ENCODE results near the gene MMP17. TPM values are rescaled to one million over a fixed set of nuclear protein-coding genes. Genes with fewer than 3 reads are reported as not detected.

Gene MMP17
- total and polyA plus RNA-seq, 2 experiments from 2014 or later = 0.40 to 0.42 TPM

DNA sequence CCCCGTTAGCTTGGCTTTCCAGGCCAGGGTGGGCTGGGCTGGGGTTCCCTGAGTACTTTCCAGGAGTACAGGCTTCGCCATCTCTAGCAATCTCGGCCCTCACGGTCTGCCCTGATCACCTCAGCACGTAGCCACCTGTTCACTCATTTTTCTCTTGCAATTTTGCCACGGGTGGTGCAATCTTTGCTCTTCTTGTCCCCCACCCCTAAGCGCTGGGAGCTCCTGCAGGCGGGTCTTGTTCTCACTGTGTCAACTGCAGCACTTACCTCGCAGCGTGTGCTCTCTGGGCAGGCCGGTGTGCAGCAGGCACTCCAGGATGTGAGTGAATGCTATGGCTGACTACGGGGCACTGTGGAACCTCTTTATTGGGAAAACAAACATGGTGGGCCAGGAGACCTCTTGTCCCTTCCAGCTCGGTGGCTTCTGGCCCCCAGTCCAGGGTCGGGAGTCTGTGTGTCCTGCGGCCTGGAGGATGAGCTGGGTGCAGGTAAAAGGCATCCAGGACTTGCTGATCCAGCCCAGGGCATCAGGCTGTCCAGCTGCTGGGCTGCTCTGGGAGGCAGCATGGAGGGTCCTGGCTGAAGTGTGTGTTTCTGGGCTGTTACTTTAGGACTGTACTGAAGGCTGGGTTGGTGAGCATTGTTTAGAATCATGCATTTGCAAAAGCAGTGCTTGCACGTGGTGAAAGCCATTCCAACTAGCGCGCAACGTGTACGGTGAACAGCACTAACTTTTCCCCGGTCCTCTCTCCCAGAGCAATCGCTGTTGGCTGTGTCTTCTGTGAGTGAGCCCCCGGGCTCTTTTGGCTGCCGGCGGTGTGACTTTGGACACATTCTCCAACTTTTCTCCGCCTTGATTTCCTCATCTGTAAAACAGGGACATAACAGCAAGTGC is 64.8 kb downstream of the MMP17 start:
- no peaks in the 10 kb centered on the region for H3K36me3 ChIP-seq (replicated peaks; ENCODE audit: insufficient read depth, low read depth)
- H3K27me3 ChIP-seq = no peaks in the 10 kb centered on the region
- no peak for TF ChIP-seq EZH2 (IDR thresholded peaks at IDR 0.05; ENCODE audit: borderline replicate concordance)
- TF ChIP-seq, protein P1, sequence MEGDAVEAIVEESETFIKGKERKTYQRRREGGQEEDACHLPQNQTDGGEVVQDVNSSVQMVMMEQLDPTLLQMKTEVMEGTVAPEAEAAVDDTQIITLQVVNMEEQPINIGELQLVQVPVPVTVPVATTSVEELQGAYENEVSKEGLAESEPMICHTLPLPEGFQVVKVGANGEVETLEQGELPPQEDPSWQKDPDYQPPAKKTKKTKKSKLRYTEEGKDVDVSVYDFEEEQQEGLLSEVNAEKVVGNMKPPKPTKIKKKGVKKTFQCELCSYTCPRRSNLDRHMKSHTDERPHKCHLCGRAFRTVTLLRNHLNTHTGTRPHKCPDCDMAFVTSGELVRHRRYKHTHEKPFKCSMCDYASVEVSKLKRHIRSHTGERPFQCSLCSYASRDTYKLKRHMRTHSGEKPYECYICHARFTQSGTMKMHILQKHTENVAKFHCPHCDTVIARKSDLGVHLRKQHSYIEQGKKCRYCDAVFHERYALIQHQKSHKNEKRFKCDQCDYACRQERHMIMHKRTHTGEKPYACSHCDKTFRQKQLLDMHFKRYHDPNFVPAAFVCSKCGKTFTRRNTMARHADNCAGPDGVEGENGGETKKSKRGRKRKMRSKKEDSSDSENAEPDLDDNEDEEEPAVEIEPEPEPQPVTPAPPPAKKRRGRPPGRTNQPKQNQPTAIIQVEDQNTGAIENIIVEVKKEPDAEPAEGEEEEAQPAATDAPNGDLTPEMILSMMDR (IDR thresholded peaks at IDR 0.05; ENCODE audit: poor library complexity) = no peak
- no peak for TF ChIP-seq EZH2phosphoT487 (IDR thresholded peaks at IDR 0.05; ENCODE audit: low read depth, severe bottlenecking, unreplicated experiment)
- no peak for DNase-seq (ENCODE audit: low spot score)
- H3K9me3 ChIP-seq (ENCODE audit: low read depth) = no peaks in the 10 kb centered on the region
- peaks cover 24% of the 10 kb centered on the region for H3K79me2 ChIP-seq
- H3K4me2 ChIP-seq = no peak overlapping the region
- H3K4me1 ChIP-seq (ENCODE audit: insufficient read depth) = peaks cover 8% of the 10 kb centered on the region
- H4K20me1 ChIP-seq (ENCODE audit: insufficient read depth, poor library complexity, severe bottlenecking) = peaks cover 20% of the 10 kb centered on the region
- WGBS (ENCODE audit: low lambda C conversion rate, missing lambda C conversion rate) = 81% methylated on average over 26 of the region's 26 CpGs
- no peaks in the 10 kb centered on the region for H3K9me2 ChIP-seq (replicated peaks; ENCODE audit: insufficient read depth)
- no peak overlapping the region for H3K27ac ChIP-seq
- no peak overlapping the region for H2AFZ ChIP-seq
- H3K4me3 ChIP-seq = no peak overlapping the region

DNA sequence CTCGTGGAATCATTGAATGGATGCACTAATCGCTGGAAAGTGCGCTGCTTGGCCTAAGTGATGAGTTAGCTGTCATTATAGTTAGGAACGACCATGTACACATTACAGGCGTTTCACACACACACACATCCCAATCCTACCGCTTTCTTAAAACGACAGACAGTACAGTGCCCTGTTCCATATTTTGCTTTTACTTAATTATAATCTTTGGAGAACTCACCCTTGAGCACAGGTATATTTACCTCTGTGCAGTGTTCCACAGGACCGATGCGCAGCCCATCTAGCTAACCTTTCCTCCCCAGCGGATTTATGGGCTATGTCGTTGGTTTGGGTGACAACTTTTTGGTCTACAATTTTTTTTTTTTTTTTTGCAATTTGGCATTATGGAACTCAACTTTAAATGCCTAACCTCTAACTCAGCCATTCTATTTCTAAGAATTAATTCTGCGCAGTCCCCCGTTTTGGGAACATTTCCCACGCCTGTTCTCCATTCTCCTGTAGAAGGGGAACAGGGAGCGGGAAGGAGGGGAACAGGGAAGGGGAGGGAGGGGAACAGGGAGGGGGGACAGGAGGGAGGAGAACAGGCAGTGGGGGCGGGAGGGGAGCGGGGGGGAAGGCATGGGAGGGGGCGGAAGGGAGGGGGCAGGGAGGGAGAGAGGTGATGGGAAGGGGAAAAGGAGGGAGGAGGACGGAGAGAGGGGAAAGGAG is 65.6 kb downstream of the MMP17 start:
- no peaks in the 10 kb centered on the region for H3K27me3 ChIP-seq
- no peaks in the 10 kb centered on the region for H3K9me3 ChIP-seq (ENCODE audit: low read depth)
- no peaks in the 10 kb centered on the region for H3K36me3 ChIP-seq (replicated peaks; ENCODE audit: insufficient read depth, low read depth)
- 67% methylated on average over 15 of the region's 19 CpGs for WGBS (ENCODE audit: low lambda C conversion rate, missing lambda C conversion rate)
- peaks cover 27% of the 10 kb centered on the region for H4K20me1 ChIP-seq (ENCODE audit: insufficient read depth, poor library complexity, severe bottlenecking)
- H3K4me2 ChIP-seq = peak overlapping the region; percentile 100
- H3K4me1 ChIP-seq (ENCODE audit: insufficient read depth) = peaks cover 8% of the 10 kb centered on the region
- no peak overlapping the region for H2AFZ ChIP-seq
- DNase-seq (ENCODE audit: low spot score) = no peak
- peaks cover 32% of the 10 kb centered on the region for H3K79me2 ChIP-seq
- no peak overlapping the region for H3K4me3 ChIP-seq
- H3K27ac ChIP-seq = no peak overlapping the region
- TF ChIP-seq, protein P1 (IDR thresholded peaks at IDR 0.05; ENCODE audit: poor library complexity) = no peak
- TF ChIP-seq EZH2phosphoT487 (IDR thresholded peaks at IDR 0.05; ENCODE audit: low read depth, severe bottlenecking, unreplicated experiment) = no peak
- H3K9me2 ChIP-seq (replicated peaks; ENCODE audit: insufficient read depth) = no peaks in the 10 kb centered on the region

DNA sequence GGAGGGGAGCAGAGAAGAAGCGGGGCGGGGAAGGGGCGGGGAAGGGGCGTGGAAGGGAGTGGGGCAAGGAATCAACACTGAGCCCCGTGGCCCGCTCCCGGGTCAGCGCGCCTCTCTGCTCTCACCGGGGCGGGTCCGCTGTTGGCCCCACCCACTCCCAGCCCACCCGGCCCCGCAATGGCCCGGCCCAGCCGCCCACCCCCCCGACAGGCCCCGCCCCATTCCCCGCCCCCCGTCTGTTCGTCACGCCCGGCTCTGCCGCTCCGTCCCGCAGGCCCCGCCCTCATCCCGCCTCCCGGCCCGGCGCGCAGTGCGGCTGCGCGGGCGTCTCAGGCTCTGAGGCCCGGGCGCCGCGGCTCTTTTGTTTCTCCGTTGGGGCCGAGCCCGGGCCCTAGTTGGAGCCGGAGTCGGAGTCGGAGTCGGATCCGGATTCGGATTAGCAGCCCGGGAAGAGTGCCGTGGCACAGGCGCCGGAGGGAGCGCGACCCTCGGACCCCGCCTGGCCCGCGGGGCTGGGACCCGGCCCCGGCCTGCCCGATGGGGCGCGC is 66.2 kb downstream of the MMP17 start, which contains the start of gene ULK1:
TSS of gene ULK1 (plus strand) at position 310 of the 548 bp plus-strand sequence. CDS start 380 bp downstream, outside the sequence.
- DNase-seq (ENCODE audit: low spot score) = peak; percentile 97
- H3K4me3 ChIP-seq = peak within 1 kb of the TSS; percentile 85
- H4K20me1 ChIP-seq (ENCODE audit: insufficient read depth, poor library complexity, severe bottlenecking) = peaks cover 27% of the 10 kb centered on the region
- no peaks in the 10 kb centered on the region for H3K9me3 ChIP-seq (ENCODE audit: low read depth)
- no peak within 1 kb of the TSS for H2AFZ ChIP-seq
- H3K27ac ChIP-seq = peak within 1 kb of the TSS; percentile 96
- peaks cover 38% of the 10 kb centered on the region for H3K79me2 ChIP-seq
- H3K36me3 ChIP-seq (replicated peaks; ENCODE audit: insufficient read depth, low read depth) = no peaks in the 10 kb centered on the region
- no peaks in the 10 kb centered on the region for H3K9me2 ChIP-seq (replicated peaks; ENCODE audit: insufficient read depth)
- H3K27me3 ChIP-seq = no peaks in the 10 kb centered on the region
- H3K4me1 ChIP-seq (ENCODE audit: insufficient read depth) = peaks cover 8% of the 10 kb centered on the region
- WGBS (ENCODE audit: low lambda C conversion rate, missing lambda C conversion rate) = 0% methylated on average over 8 of the region's 64 CpGs
- peak within 1 kb of the TSS; percentile 100 for H3K4me2 ChIP-seq
- TF ChIP-seq EZH2phosphoT487 (IDR thresholded peaks at IDR 0.05; ENCODE audit: low read depth, severe bottlenecking, unreplicated experiment) (no peak), EZH2 (IDR thresholded peaks at IDR 0.05; ENCODE audit: borderline replicate concordance) (no peak)
- TF ChIP-seq, protein P1 (IDR thresholded peaks at IDR 0.05; ENCODE audit: poor library complexity) = no peak
